ENCODE results near the gene KDM4B.

DNA sequence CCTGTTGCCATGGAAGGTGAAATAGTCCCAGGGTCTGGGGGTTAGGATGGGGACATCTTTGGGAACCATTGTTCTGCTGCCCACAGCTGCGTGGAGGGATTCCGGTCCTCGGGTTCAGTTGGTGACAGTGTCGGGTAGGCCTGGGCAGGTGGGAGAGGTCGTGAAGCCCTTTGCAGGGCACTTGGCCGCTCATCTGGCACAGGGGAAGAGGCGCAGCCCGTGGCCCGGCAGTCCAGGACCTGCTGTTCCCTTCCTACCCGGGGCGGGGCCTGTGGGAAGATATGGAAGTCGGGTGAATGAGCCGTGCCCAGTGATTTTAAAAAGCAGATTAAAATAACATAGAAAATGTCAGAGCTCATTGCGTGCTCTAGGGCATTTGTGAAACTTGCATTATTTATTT, 44.8 kb downstream of the KDM4B start:
- TF ChIP-seq POLR2A (IDR thresholded peaks at IDR 0.05; ENCODE audit: low read depth, low read length) = no peak
- TF ChIP-seq POLR2AphosphoS5 (IDR thresholded peaks at IDR 0.05; ENCODE audit: low read depth, low read length) = no peak

Measured in GM12892 (cell line).